Measurements from ENCODE around the gene MYOF. TPM values are rescaled to one million over a fixed set of nuclear protein-coding genes. Genes with fewer than 3 reads are reported as not detected.
"Not testable (repeated sequence)": the region's sequence is repeated elsewhere in the genome, so short reads cannot be mapped to it uniquely, and the experiment has no call there.

MYOF gene
- total RNA-seq, 1 donor from 2014 or later, result 2.3 TPM

DNA sequence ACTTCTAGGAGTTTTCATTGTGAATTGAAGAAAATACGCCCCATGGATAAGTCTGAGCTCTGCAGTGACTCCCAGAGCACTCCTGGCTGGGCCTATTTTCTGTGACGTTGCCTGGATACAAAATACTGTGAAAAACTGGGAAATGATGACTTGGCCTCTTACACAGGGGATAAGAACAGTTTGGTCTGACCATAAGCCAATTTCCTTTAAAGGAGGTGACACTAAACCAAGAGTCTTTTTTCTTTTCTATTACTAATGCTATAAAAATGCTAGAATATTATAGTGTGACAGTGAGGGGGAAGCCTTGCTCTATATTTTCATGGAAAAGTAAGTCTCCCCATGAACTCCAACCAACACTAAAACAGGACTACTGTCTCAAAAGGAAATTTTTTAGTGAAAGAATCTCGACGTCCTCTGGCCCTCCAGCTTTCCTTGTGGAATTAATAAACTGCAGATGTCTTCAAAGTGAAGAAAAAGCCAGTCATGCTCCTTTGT, 45.5 kb downstream of the MYOF start:
- intact Hi-C loops (cut with micrococcal nuclease), result no loop called here

DNA sequence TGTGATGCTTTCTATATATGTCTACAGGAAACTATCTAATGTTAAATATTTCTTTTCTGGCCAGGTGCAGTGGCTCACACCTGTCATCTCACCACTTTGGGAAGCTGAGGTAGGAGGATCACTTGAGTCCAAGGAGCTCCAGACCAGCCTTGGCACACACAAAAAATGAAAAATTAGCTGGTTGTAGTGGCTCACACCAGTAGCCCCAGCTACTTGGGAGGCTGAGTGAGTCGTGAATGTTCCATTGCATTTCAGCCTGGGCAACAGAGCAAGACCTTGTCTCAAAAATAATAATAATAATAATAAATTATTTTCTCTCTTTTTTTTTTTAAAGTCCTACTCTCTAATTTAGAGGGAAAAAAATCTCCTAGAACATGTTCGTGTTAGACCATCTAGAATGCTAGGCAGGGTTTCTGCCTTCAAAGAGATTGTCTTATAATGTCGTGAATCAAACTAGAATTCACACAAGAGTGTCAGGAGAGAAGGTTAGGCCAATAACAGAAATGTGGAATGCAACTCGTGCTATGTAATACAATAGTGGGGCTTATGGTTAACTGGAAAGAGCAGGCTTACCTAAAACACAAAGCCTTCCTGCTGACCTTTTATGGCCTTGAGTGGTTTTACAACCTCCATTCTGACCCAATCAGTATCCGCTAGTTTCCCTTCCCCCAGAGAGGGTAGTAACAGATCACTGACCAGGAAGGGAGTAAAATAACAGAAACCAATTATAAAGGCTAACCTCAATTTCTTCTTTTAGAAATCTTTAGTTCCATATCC, 46.3 kb downstream of the MYOF start:
- intact Hi-C loops (cut with micrococcal nuclease), result no loop called here

DNA sequence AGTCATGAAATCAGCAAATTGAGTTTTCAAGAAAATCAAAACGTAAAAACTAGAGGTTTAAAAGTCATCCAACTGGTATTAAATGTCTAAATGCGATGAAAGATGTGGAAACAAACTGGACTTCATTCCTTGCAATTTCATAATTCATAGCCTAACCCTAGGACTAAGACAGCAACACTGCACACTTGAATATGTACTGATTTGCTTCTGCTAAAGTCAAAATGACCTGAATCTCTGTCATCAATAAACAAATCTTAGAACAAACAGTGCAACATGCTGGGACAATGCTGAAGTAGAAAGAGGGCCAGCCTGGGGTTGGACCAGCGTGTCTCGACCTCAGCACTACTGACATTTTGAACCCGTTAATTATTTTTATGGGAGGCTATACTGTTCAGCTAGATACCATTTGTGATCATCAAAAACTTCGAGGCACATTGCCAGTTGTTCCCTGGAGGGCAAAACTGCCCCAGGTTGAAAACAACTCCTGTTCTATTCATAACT, 47.1 kb downstream of the MYOF start:
- intact Hi-C loops (cut with micrococcal nuclease), result no loop called here

DNA sequence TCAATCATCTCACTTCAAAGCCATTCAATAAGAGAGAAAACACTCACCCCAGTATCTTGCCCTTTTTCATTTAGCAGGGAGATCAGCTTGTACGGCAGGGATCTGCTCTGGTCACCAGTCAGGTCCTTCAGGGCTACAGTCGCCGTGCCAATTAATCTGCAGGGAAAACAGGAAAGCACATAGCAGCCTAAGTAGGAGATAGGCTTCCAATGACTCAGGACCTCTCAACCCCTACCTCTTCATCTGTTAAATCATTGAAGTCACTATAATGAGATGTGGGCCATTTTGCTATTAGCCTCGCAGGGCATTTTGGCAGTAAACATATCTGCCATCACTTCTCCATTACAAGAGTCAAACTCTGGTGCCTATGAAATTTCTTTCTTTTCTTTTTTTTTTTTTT, 50.8 kb downstream of the MYOF start:
- intact Hi-C loops (cut with micrococcal nuclease), result no loop called here

DNA sequence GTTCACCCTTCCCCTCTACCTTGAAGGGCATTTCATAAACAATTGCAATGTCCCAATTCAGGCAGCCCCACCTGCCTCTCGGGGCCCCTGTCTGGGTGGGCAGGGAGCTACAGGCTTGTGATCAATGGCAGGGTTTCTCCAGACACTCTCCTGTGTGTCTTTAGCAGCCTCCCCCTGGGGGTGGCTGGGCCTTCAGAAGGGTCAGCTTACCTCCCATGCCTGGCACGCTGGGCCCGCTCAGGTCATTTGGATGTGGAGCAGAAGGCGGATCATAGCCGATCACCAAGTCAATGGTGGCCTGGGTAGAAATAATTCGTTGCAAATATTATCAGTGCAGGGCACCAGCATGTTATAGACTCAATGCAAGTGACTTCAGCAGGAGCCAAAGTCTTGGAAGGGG, 56.3 kb downstream of the MYOF start:
- intact Hi-C loops (cut with micrococcal nuclease), result no loop called here

DNA sequence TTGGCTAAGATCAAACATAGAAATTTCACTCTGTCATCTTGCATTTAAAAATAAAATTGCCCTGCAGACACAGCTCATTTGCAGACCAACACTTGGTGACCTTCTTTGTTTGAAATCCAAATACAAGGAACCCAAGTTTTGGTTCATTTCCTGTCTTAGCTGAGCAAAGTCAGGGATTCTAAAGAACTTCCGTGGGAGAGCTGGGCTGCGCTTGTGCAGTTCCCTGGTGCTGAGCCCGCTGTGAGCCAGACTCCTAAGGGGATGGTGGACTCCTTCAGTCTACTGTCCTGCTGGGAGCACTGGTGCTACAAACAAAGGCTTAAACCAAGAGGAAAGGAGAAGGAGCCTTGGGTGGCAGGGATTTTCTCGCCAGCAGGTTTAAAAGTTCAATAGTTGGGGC, 60.0 kb downstream of the MYOF start:
- intact Hi-C loops (cut with micrococcal nuclease), result no loop called here

DNA sequence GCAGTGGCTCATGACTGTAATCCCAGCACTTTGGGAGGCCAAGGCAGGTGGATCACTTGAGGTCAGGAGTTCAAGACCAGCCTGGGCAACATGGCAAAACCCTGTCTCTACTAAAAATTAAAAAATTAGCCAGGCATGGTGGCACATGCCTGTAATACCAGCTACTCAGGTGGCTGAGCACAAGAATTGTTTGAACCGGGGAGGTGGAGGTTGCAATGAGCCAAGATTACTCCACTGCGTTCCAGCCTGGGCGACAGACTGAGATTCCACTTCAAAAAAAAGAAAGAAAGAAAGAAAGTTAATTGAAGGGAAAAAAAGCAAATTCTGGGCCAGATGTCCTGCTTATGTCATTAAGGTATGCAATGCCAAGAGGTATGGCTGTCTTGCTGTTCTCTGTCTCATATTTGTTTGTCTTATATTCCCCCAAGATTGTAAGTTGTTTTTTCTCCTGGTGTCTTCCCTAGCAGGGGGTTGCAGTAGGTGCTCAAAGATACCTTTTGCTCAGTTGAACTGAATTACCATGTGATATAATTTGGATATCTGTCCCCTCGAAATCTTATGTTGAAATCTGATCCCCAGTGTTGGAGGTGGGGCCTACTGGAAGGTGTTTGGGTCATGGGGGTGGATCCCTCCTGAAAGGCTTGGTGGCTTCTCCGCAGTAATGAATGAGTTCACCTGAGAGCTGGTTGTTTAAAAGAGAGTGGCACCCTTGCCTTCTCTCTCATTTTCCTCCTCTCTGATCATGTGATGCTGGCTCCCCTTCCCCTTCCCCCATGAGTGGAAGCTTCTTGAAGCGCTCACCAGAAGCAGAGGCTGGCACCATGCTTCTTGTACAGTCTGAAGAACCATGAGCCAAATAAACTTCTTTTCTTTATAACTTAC, 60.9 kb downstream of the MYOF start:
- intact Hi-C loops (cut with micrococcal nuclease), result no loop called here

DNA sequence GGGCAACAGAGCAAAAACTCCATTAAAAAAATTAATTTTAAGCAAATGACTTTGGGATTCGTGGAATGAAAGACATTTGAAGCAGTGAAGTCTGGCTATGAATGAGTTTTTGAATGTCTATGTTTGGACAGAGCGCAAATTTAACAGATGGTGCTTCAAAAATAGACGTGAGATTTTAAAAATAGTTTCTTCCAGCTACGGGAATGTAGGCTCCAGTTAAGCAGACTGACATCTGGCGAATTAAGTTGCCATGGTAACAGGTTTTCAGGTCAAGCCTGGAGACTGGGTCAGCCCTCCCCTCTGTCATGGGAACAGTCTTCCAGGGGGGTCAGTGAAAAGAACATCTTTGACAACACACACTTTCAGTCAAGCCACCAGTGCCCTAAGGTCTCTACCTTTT, 62.0 kb downstream of the MYOF start:
- intact Hi-C loops (cut with micrococcal nuclease), result no loop called here

DNA sequence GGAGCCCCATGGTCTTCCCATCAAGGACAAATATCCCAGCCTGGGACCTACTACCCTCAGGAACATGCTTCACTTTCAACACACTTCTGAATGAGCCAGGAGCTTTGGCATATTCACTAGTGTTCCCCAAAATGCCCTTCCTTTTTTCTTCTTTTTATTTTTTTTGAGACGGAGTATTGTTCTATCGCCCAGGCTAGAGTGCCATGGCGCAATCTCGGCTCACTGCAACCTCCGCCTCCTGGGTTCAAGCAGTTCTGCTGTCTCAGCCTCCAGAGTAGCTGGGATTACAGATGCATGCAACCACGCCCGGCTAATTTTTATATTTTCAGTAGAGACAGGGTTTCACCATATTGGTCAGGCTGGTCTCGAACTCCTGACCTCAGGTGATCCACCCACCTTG, 63.1 kb downstream of the MYOF start:
- intact Hi-C loops (cut with micrococcal nuclease), result not testable (repeated sequence)

DNA sequence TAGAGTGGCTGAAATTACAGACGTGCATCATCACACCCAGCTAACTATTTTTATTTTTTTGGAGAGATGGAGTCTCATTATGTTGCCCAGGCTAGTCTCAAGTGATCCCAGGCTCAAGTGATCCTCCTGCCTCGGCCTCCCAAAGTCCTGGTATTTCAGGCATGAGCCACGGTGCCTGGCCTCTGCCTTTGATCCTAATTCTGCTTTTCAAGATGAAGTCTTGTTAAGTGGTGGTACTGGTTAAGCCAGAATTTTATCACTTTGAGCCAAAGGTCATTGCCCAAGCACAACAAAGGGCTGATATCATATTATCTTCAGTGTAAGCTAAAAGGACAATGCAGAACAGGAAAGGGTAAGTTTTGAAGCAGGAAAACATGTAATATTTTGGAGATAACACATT, 64.2 kb downstream of the MYOF start:
- intact Hi-C loops (cut with micrococcal nuclease), result no loop called here

DNA sequence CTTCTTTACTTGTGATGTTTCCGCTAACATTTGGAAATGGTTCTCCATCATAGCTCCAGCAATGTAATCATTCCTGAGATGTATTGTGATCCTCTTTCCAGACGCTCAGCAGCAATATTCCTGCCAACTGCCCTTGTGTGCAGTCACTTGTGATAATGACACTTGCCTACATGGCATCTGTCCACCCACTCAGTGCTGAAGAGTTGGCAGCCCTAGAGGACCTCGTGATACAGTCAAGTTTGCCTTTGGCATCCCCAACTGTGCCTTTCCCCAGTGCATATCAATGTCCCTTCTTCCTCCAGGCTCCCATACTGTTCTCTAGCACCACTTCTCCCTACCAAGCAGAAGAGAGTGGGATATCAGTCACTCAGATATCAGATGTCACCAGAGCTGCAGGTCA, 64.9 kb downstream of the MYOF start:
- intact Hi-C loops (cut with micrococcal nuclease), result no loop called here

DNA sequence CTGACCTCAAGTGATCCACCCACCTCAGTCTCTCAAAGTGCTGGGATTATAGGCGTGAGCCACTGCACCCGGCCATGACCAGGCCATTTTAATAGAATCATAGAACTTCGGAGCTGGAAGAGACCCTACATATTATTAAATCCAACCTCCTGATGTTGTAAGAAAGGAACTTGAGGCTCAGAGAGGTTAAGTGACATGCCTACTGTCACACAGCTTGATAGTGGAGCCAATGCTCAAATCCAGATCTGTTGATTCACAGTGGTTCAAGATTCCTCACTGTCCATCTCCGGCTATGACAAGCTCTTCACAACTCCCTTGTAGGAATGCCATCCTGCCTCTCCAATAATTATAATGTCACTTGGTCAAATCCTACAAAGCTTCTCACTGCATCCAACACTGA, 65.3 kb downstream of the MYOF start:
- intact Hi-C loops (cut with micrococcal nuclease), result no loop called here

DNA sequence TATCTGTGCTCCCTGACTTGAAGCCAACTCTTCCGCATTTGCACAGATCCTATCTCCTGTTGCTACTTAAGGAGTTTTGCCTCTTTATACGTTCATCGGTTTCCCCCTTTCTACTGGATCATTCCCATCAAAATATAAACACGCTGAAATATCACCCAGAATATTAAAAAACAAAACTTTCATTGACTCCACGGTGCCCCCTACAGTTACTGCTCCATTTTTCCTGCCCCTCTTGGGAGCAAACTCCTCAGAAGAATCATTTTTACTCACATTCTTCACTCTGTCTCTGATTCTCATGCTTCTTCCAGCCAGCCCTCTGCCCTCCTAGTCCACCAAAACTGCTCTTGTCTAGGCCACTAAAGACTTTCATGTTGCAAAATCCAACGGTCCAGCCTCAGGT, 66.4 kb downstream of the MYOF start:
- intact Hi-C loops (cut with micrococcal nuclease), result no loop called here

DNA sequence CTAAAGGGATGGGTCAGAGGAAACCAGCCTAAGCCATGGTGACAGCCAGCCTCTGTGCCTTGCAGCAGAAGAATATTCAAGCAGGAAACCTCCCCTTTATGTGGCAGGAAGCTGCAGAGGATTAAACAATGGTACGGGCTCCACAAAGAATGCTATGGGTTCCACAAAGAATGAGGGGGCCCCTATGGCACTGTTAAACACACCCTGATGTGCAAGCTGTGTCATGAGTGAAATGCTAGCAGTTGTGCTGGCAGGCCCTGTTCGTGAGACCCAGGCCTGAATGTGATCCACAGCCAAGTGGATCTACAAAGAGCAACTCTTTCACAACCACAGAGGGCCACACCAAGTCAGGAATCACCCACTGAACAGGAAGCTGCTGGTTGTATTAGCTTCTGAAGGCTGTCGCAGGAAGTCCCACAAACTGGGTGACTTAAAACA, 68.9 kb downstream of the MYOF start:
- intact Hi-C loops (cut with micrococcal nuclease), result loop anchor here (2.0 kb wide), 2 partner anchors 24 to 34 kb away; no protein-coding TSS in a partner anchor

DNA sequence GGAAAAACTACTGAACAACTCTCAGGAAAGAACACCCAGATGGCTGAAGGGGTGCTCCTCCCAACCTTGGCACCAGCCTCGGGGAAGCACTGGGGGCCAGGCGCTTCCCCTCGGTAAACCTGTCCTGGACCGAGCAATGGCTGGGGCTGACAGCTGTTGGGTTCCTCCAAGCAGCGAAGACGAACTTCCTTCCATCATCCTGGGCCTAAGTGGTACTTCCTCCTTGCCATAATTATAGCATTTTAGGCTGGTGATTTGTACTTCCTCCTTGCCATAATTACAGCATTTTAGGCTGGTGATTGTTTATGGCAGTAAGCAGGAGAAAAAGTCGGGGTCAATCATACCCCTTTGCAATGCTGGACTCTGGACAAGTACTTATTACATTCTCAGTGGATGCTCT, 69.3 kb downstream of the MYOF start:
- intact Hi-C loops (cut with micrococcal nuclease), result loop anchor here (2.0 kb wide), 2 partner anchors 24 to 34 kb away; no protein-coding TSS in a partner anchor

DNA sequence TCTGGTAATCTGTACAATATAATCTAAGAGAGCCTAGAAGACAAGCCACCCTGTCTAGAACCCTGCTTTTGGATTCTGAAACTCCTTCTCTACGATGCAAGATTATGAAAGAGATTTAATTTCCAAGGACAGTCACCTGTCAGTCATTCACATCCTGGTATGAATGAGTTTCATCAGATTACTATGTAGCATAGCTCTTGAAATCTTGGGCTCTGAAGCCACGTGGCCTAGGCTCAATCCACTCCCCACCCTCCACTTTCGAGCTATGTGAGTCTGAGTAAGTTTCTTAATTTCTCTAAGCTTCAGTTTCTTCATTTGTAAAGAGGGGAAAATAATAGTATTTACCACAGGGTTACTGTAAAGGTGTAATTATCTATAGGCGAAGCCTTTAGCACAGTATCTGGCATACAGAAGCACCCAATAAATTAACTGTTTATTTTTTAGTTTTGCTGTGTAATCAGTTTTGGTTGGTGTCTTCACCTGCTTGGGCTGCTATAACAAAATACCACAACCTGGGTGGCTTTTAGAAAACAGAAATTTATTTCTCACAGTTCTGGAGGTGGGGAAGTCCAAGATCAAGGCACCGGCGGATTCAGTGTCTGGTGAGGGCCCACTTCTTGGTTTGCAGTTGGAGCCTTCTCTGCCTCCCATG, 71.3 kb downstream of the MYOF start:
- intact Hi-C loops (cut with micrococcal nuclease), result no loop called here

DNA sequence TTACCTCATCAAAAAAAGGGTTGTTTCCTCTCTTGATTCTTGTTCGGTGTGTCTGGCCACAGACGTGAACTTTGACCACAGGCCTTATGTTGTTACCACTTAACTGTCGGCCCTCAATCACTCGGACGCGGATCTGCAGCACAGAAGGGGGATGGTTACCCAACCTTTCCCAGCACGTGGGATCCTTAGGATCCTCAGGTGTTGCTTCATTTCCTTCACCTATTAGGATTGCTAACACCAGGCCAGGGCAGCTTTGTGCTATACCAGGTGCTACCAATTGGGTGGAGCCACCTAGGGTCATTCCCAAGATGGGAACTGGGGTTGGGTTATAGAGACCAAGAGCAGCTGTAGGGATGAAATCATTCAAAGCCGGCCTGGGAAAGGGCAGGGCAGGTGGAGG, 73.4 kb downstream of the MYOF start:
- intact Hi-C loops (cut with micrococcal nuclease), result no loop called here

DNA sequence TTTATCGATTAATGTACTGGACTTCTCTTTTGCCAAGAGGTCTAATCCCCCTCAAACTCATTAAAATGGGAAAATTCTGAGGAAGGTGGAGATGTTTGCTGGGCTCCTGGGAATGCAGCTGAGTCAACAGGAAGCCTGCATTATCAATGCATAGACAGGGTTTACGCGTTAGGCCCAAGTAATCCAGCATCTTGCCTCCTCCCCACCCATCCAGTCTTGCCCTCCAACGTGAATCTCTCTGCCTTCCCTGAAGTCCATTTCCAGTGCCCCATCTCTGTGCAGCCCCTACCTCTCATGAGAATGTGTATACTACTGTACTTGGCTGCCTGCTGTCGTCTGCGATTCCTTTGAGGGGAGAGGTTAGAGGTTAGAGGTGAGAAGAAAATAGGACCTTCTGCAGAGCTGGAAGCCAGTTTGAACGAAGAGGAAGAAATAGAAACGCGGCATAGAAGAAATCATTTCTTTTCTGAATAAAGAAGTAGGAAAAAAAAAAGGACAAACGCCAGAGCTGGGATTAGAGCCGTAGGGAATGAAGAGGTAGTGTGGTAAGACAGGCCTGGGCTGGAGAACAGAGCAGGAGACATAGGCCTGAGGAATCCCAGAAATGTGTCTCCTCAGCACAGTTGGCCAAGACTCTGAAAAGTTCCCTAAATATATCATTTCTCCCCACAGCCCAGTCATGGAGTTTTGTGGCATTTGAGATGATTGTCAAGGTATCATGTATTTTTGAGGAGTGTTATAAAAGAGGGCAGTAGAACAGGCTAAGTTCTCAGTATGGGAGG, 75.6 kb downstream of the MYOF start:
- intact Hi-C loops (cut with micrococcal nuclease), result no loop called here

DNA sequence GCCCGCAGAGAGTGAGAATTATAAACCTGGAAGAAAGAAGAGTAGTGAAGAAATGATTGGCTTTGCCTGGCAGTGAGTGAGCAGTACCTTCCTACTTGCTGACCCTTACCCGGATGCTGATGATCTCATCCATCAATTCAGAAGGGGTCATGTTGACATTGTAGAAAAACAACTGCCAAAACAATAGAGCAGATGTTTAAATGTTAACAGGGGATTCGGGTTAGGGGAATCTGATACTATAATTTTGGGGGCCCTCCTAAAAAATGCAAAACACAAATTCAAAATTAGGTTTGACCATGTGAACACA, 78.1 kb downstream of the MYOF start:
- intact Hi-C loops (cut with micrococcal nuclease), result no loop called here

DNA sequence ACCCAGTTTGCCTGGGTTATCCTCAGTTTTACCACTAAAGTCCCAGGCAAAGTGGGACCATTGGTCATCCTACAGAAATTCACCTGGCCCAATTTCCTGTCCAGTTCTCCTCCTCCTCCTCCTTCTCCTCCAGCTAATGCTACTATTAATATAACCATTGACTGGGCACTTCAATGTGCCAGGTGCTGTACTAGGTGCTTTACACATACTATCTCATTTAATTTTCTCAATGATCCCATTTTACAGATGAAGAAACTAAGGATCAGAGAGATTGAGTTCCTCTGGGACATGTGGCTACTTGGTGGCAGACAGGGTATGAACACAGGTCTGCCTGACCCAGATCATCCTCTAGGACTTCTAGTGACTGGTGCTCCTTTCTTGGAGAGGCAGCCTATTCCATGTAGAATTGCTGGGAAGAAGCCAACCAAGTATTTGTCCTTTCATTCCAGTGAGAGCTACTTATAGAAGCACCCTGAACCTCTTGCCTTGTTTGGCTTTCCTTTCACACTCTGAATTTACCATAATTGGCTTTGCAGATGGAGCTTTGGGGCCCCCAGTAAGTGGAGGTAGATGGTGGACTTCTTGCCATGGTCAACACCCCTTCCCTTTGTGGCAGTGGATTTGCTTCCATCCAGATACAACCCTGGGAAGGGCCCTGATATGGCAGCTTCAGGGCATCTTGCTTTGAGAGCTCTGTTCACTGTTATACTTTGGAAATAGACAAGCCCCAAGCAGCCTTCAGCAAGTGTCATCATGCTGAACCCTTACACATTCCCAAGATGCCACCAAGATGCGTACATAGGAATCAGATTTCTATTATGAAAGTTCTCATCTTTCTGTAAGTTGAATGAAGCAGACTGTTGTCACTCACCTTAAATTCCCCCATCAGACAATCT, 78.7 kb downstream of the MYOF start:
- intact Hi-C loops (cut with micrococcal nuclease), result no loop called here
